GM12892 (cell line): Measurements from ENCODE around the gene RXRA.

ENCODE experiments used
- POLR2A ChIP-seq: IDR thresholded peaks from 2 replicates; pipeline ENCODE4 v1.6.1; 2011; ENCODE audit warnings: low read depth, low read length, control low read depth
- POLR2AphosphoS5 ChIP-seq: IDR thresholded peaks from 2 replicates; pipeline ENCODE4 v1.6.1; 2011; ENCODE audit warnings: low read depth, low read length, control low read depth

DNA sequence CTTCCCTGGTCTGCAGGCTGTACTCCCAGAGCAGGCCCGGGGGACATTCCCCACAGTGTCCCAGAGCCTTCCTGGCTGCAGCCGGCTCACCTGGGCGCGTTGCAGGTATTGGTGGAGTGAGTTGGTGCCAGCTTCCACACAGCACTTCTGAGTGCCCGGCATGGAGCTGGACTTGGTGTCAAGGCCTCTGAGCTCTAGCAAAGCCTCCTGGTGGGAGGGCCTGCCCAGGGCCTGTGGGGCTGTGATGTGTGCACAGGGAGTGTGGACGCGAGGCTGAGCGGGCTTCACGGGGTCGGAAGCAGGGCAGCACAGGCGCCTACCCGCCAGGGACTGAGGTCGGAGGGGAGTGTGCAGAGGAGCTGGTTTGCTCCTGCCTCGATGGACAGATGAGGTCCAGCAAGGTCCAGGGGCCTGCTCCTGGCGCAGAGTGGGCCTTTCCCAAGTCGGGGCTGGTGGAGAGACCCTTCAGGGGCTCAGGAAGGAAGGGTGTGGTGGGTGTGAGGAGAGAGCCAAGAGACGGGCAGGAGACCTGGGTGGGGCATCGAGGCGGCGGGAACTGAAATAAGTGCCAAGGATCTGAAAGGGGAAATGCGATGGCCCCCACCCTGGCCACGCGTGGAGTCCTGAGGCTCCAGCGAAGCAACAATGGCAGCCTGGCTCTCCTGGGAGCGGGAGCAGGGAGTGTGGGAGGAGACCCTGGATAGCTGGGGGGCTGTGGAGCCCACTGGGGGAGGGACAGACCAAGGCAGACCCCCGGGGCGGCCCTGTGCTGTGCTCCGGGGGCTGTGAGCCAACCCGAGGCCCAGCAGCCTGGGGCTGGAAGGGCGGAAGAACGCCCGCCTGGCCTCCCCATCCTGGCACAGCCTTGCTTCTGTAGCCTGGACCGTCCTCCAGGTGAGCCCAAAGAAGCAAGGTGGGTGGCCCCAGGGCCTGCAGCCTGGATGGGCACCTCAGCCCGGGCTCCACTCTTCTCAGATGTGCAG is 78.4 kb downstream of the RXRA start:
- TF ChIP-seq POLR2AphosphoS5 (no peak), POLR2A (no peak)
